Sigmoid colon (tissue), 7 donors: Measurements from ENCODE around the gene AVPR2. TPM values are rescaled to one million over a fixed set of nuclear protein-coding genes. Genes with fewer than 3 reads are reported as not detected.

Source experiments
- DNase-seq: peaks from one replicate; pipeline ENCODE4 v3.0.0-alpha.2; 2019
- H3K27ac ChIP-seq, 4 donors: fragments of 200-600 bp; sonication (generic); one replicate each; pipeline ENCODE4 v1.5.1; 2016 to 2019; ENCODE audit warnings: mild to moderate bottlenecking in 1 of 4
- H3K27me3 ChIP-seq, 3 donors: fragments of 200-600 bp; sonication (generic); one replicate each; pipeline ENCODE4 v1.5.1; 2019; ENCODE audit warnings: mild to moderate bottlenecking in 1 of 3
- H3K36me3 ChIP-seq, 4 donors: fragments of 200-600 bp; sonication (generic); one replicate each; pipeline ENCODE4 v1.5.1; 2016 to 2019
- H3K4me1 ChIP-seq, 4 donors: fragments of 200-600 bp; sonication (generic); one replicate each; pipeline ENCODE4 v1.5.1; 2017 to 2019
- H3K4me3 ChIP-seq, 4 donors: fragments of 200-600 bp; sonication (generic); one replicate each; pipeline ENCODE4 v1.5.1; 2017 to 2019; ENCODE audit warnings: mild to moderate bottlenecking in 2 of 4, moderate library complexity in 1 of 4
- H3K9me3 ChIP-seq, 4 donors: fragments of 200-600 bp in 3 of 4; sonication (generic) in 3 of 4; one replicate each; pipeline versions ENCODE4 v1.5.1 to v1.6.1; 2013 to 2019
- CTCF ChIP-seq, 4 experiments: fragments of 450-650 bp in 3 of 4; fragments of 200-600 bp in 1 of 4; IDR thresholded peaks; one replicate each; pipeline ENCODE4 v1.5.1; 2016 to 2019; ENCODE audit warnings: antibody characterized with exemption in 4 of 4, mild to moderate bottlenecking in 3 of 4, moderate library complexity in 2 of 4
- EP300 ChIP-seq, 4 donors: sonication (generic); formaldehyde crosslinking; IDR thresholded peaks; one replicate each; pipeline ENCODE4 v1.6.1; 2017; ENCODE audit warnings: antibody characterized with exemption in 4 of 4
- POLR2A ChIP-seq, 2 donors: fragments of 450-650 bp; IDR thresholded peaks; one replicate each; pipeline ENCODE4 v1.6.1; 2016; ENCODE audit warnings: antibody characterized with exemption in 2 of 2, mild to moderate bottlenecking in 2 of 2, moderate library complexity in 2 of 2
- POLR2AphosphoS5 ChIP-seq, 4 donors: sonication (generic); formaldehyde crosslinking; IDR thresholded peaks; one replicate each; pipeline ENCODE4 v1.6.1; 2017; ENCODE audit warnings: antibody characterized with exemption in 4 of 4
- WGBS, 2 donors: extraction: QIAGEN DNeasy Blood & Tissue Kit; methylation state at CpG; one replicate each; pipeline ENCODE4 v1.1.7; 2013; 5-methylcytosine and 5-hydroxymethylcytosine counted together
- intact Hi-C: fragments of 100-400 bp; cut with DNase I; formaldehyde crosslinking; loops from one replicate; pipeline ENCODE4 v1.15.1; 2023
- polyA plus RNA-seq, 3 donors: library from polyadenylated mRNA; stranded (reverse); fragments of 200-250 nt; gene quantifications; one replicate each; pipeline ENCODE4 v1.2.3, GENCODE V29; 2013
- total RNA-seq, 4 donors: library from RNA; depleted of rRNA; stranded (reverse); fragments of >200 nt; gene quantifications; one replicate each; pipeline ENCODE4 v1.1.0, GENCODE V29; 2016
- donor health status: healthy with polysubstance abuse.
- donor health status: Bipolar disorder and iron deficiency.
- donor health status: healthy.

The AVPR2 gene
- total and polyA plus RNA-seq, 7 donors, result 1.1 to 2.2 (median 1.1) TPM; not detected in 2

- intact Hi-C loops, result no loop called here
- no peak overlapping the region for H3K4me3 ChIP-seq
- 14 to 39% methylated on average over 8 of the region's 8 CpGs for WGBS, 2 donors
- H3K36me3 ChIP-seq, result no peaks in the 10 kb centered on the region
- H3K27me3 ChIP-seq, result peaks cover 16 to 77% (median 41%) of the 10 kb centered on the region in 3 donors
- peak; percentile 77 for DNase-seq
- TF ChIP-seq CTCF (IDR thresholded peaks at IDR 0.05) (no peak), EP300 (IDR thresholded peaks at IDR 0.05) (no peak), POLR2A (IDR thresholded peaks at IDR 0.05) (no peak), POLR2AphosphoS5 (IDR thresholded peaks at IDR 0.05) (no peak)
- H3K9me3 ChIP-seq, result no peaks in the 10 kb centered on the region
- H3K4me1 ChIP-seq, result peaks cover 0 to 10% (median 6%) of the 10 kb centered on the region in 4 donors
- H3K27ac ChIP-seq, result no peak overlapping the region
These were observed 22.4 kb upstream of the AVPR2 start for GRCh38 chrX:153882086-153882498.

GRCh38 chrX:153882557-153882956 is 21.9 kb upstream of the AVPR2 start:
- no peak overlapping the region for H3K4me3 ChIP-seq
- DNase-seq, result no peak
- H3K9me3 ChIP-seq, result no peaks in the 10 kb centered on the region
- intact Hi-C loops, result no loop called here
- TF ChIP-seq EP300 (IDR thresholded peaks at IDR 0.05), result no peak
- no peak for TF ChIP-seq CTCF (IDR thresholded peaks at IDR 0.05)
- TF ChIP-seq POLR2AphosphoS5 (IDR thresholded peaks at IDR 0.05), result no peak
- TF ChIP-seq POLR2A (IDR thresholded peaks at IDR 0.05), result no peak
- H3K4me1 ChIP-seq, result peaks cover 0 to 10% (median 6%) of the 10 kb centered on the region in 4 donors
- H3K27ac ChIP-seq, result peak overlapping the region in 1 of 4 donors; percentile 34
- peaks cover 16 to 77% (median 41%) of the 10 kb centered on the region in 3 donors for H3K27me3 ChIP-seq
- no peaks in the 10 kb centered on the region for H3K36me3 ChIP-seq
- 18 to 50% methylated on average over 7 of the region's 7 CpGs for WGBS, 2 donors

GRCh38 chrX:153883163-153883843 is 21.2 kb upstream of the AVPR2 start:
- no peak overlapping the region for H3K4me3 ChIP-seq
- H3K27me3 ChIP-seq, result peaks cover 16 to 71% (median 41%) of the 10 kb centered on the region in 3 donors
- TF ChIP-seq EP300 (IDR thresholded peaks at IDR 0.05), result no peak
- TF ChIP-seq POLR2A (IDR thresholded peaks at IDR 0.05), result no peak
- no peak for TF ChIP-seq POLR2AphosphoS5 (IDR thresholded peaks at IDR 0.05)
- TF ChIP-seq CTCF (IDR thresholded peaks at IDR 0.05), result no peak

GRCh38 chrX:153884136-153884535 is 20.3 kb upstream of the AVPR2 start:
- Histone ChIP-seq H3K4me3 (no peak overlapping the region), H3K27me3 (peaks cover 16 to 63% (median 41%) of the 10 kb centered on the region in 3 donors), H3K4me1 (peaks cover 0 to 10% (median 6%) of the 10 kb centered on the region in 4 donors), H3K27ac (peak overlapping the region in 1 of 4 donors; percentile 23), H3K36me3 (no peaks in the 10 kb centered on the region), H3K9me3 (no peaks in the 10 kb centered on the region)
- no peak for DNase-seq
- no peak for TF ChIP-seq EP300 (IDR thresholded peaks at IDR 0.05)
- TF ChIP-seq POLR2AphosphoS5 (IDR thresholded peaks at IDR 0.05), result no peak
- no peak for TF ChIP-seq POLR2A (IDR thresholded peaks at IDR 0.05)
- TF ChIP-seq CTCF (IDR thresholded peaks at IDR 0.05), result no peak
- 64 to 73% methylated on average over 13 of the region's 13 CpGs for WGBS, 2 donors
- intact Hi-C loops, result no loop called here

More at GRCh38 chrX:153883163-153883843, 21.2 kb upstream of the AVPR2 start:
- Histone ChIP-seq H3K9me3 (no peaks in the 10 kb centered on the region), H3K4me1 (peaks cover 0 to 10% (median 6%) of the 10 kb centered on the region in 4 donors), H3K36me3 (no peaks in the 10 kb centered on the region), H3K27ac (peak overlapping the region in 1 of 4 donors; percentile 23)
- 45 to 54% methylated on average over 13 of the region's 13 CpGs for WGBS, 2 donors
- no peak for DNase-seq
- intact Hi-C loops, result no loop called here
